Right lobe of liver (tissue), 6 donors: ENCODE results near the gene PRDM16. TPM values are rescaled to one million over a fixed set of nuclear protein-coding genes. Genes with fewer than 3 reads are reported as not detected.

Experiments
- ATAC-seq, 4 donors: fragments of 200-7000 bp; cut with Tn5 transposase; one replicate each; pipeline ENCODE4 v1.9.1; 2020; ENCODE audit warnings: mild to moderate bottlenecking in 4 of 4, moderate library complexity in 4 of 4
- DNase-seq, 3 donors: peaks; one replicate each; pipeline ENCODE4 v3.0.0-alpha.2; 2020
- H3K27ac ChIP-seq, 3 donors: fragments of 200-600 bp; one replicate each; pipeline ENCODE4 v1.8.0; 2022
- H3K27me3 ChIP-seq, 2 donors: fragments of 200-600 bp; one replicate each; pipeline ENCODE4 v1.8.0; 2022
- H3K36me3 ChIP-seq, 4 donors: fragments of 200-600 bp; sonication (generic) in 1 of 4; one replicate each; pipeline versions ENCODE4 v1.5.1 to v1.8.0; 2017 to 2022; ENCODE audit warnings: control low read depth in 1 of 4
- H3K4me1 ChIP-seq, 4 donors: fragments of 200-600 bp; sonication (generic) in 1 of 4; one replicate each; pipeline versions ENCODE4 v1.5.1 to v1.8.0; 2017 to 2022; ENCODE audit warnings: control low read depth in 1 of 4
- H3K4me3 ChIP-seq, 3 donors: fragments of 200-600 bp; one replicate each; pipeline ENCODE4 v1.8.0; 2022
- H3K9me3 ChIP-seq, 4 donors: fragments of 200-600 bp; sonication (generic) in 1 of 4; one replicate each; pipeline versions ENCODE4 v1.5.1 to v1.8.0; 2017 to 2022; ENCODE audit warnings: control low read depth in 1 of 4
- POLR2A ChIP-seq: fragments of 450-650 bp; IDR thresholded peaks from one replicate; pipeline ENCODE4 v1.6.1; 2017; ENCODE audit warnings: antibody characterized with exemption, mild to moderate bottlenecking
- WGBS: methylation state at CpG from one replicate; pipeline ENCODE4 v1.1.6; 2018; ENCODE audit warnings: low coverage, low lambda C conversion rate; ENCODE audit not compliant: insufficient coverage; ENCODE audit errors: missing lambda C conversion rate; 5-methylcytosine and 5-hydroxymethylcytosine counted together
- intact Hi-C, 2 donors: fragments of 100-400 bp; cut with DNase I; formaldehyde crosslinking; loops; one replicate each; pipeline versions ENCODE4 v1.11.2 to v1.14.1; 2022
- total RNA-seq, 6 experiments: library from RNA; depleted of rRNA in 2 of 6; stranded (reverse); fragments of >200 nt in 2 of 6; fragmentation: NEBNext Ultra II Directional in 3 of 6; extraction: Animal tissue kit (Norgen Biotek cat#: 25700) in 3 of 6; gene quantifications; one replicate each; pipeline versions ENCODE4 v1.1.0 to v1.2.4, GENCODE V29; 2016 to 2023
- TF ChIP-seq, protein P1 (sequence below), 4 donors: fragments of 200-600 bp in 3 of 4; fragments of 450-650 bp in 1 of 4; IDR thresholded peaks; one replicate each; pipeline versions ENCODE4 v1.5.1 to v1.8.0; 2016 to 2022; ENCODE audit warnings: antibody characterized with exemption in 4 of 4, mild to moderate bottlenecking in 2 of 4
- donor health status: DM: no; HTN: yes; CAD: no.
- donor health status: DM: no; HTN: no; CAD: no.
- donor health status: DM: no; HTN: no; CAD: no.
- donor health status: DM: no; HTN: yes; CAD: no.
- donor health status: DM: no; HTN: yes; CAD: no.

Gene PRDM16
- total RNA-seq, 6 experiments from 2014 or later: 0.06 to 0.75 (median 0.28) TPM

DNA sequence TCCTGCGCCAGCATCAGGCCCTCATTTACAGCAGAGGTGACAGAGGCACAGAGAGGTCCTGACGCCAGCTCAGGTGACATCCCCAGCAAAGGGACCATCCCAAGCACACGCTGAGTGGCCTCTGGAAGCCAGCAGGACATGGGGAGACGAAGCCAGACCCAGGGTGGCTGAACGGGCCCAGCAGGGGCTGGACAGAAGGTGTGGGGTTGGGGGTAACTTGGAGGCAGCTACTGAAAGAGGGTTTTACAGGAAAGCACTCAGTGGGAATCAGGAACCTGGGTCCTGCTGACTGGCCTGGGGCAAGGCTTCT is 383.8 kb downstream of the PRDM16 start:
- WGBS: 8% methylated on average over 3 of the region's 5 CpGs
- no peak for TF ChIP-seq POLR2A
- TF ChIP-seq, protein P1, sequence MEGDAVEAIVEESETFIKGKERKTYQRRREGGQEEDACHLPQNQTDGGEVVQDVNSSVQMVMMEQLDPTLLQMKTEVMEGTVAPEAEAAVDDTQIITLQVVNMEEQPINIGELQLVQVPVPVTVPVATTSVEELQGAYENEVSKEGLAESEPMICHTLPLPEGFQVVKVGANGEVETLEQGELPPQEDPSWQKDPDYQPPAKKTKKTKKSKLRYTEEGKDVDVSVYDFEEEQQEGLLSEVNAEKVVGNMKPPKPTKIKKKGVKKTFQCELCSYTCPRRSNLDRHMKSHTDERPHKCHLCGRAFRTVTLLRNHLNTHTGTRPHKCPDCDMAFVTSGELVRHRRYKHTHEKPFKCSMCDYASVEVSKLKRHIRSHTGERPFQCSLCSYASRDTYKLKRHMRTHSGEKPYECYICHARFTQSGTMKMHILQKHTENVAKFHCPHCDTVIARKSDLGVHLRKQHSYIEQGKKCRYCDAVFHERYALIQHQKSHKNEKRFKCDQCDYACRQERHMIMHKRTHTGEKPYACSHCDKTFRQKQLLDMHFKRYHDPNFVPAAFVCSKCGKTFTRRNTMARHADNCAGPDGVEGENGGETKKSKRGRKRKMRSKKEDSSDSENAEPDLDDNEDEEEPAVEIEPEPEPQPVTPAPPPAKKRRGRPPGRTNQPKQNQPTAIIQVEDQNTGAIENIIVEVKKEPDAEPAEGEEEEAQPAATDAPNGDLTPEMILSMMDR (IDR thresholded peaks at IDR 0.05): no peak
- peaks cover 0 to 10% (median 3%) of the 10 kb centered on the region in 4 donors for H3K4me1 ChIP-seq
- ATAC-seq (no peak), DNase-seq (peak in 1 of 3 donors; percentile 19)
- H3K9me3 ChIP-seq: no peaks in the 10 kb centered on the region
- H3K4me3 ChIP-seq: no peak overlapping the region
- no peaks in the 10 kb centered on the region for H3K36me3 ChIP-seq
- H3K27ac ChIP-seq: no peak overlapping the region
- intact Hi-C loops: loop anchor here in 1 of 2 donors (5.0 kb wide), 1 partner anchor 34 kb away; no protein-coding TSS in a partner anchor
- no peaks in the 10 kb centered on the region for H3K27me3 ChIP-seq

DNA sequence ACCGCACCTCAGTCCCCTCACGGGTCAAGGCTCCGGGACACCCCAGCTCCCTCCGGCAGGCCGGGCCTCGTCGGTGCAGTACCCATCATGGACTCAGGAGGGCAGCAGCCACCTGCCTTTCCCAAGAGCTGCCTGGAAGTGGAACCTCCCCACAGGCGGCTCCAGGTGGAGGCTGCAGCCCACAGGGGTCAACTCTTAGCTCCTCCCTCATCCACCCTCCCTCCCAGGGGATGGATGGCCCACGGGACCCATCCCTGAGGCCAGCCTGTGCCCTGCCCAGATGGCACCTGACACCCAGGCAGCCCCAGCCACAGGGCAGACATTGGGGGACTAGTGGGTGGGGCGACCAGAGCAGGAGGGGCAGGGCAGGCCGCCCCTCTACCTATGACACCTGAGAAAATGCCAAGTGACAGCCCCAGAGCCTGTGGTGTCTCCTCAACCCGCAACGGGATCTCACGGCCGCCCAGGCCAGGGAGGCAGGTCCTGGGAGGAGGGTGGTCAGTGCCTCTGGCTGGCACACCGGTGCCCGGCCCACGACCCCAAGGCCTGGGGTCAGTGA is 384.3 kb downstream of the PRDM16 start:
- peak; percentile 83 to 86 (median 85) for ATAC-seq
- H3K27me3 ChIP-seq: no peaks in the 10 kb centered on the region
- H3K4me3 ChIP-seq: no peak overlapping the region
- peak; percentile 76 to 83 (median 76) for DNase-seq
- TF ChIP-seq, protein P1 (IDR thresholded peaks at IDR 0.05): peak; percentile 93 to 98 (median 96)
- TF ChIP-seq POLR2A: no peak
- peaks cover 0 to 10% (median 3%) of the 10 kb centered on the region in 4 donors for H3K4me1 ChIP-seq
- intact Hi-C loops: loop anchor here in 1 of 2 donors (5.0 kb wide), 1 partner anchor 34 kb away; no protein-coding TSS in a partner anchor
- 0% methylated on average over 2 of the region's 18 CpGs for WGBS
- no peaks in the 10 kb centered on the region for H3K9me3 ChIP-seq
- no peak overlapping the region for H3K27ac ChIP-seq
- no peaks in the 10 kb centered on the region for H3K36me3 ChIP-seq

DNA sequence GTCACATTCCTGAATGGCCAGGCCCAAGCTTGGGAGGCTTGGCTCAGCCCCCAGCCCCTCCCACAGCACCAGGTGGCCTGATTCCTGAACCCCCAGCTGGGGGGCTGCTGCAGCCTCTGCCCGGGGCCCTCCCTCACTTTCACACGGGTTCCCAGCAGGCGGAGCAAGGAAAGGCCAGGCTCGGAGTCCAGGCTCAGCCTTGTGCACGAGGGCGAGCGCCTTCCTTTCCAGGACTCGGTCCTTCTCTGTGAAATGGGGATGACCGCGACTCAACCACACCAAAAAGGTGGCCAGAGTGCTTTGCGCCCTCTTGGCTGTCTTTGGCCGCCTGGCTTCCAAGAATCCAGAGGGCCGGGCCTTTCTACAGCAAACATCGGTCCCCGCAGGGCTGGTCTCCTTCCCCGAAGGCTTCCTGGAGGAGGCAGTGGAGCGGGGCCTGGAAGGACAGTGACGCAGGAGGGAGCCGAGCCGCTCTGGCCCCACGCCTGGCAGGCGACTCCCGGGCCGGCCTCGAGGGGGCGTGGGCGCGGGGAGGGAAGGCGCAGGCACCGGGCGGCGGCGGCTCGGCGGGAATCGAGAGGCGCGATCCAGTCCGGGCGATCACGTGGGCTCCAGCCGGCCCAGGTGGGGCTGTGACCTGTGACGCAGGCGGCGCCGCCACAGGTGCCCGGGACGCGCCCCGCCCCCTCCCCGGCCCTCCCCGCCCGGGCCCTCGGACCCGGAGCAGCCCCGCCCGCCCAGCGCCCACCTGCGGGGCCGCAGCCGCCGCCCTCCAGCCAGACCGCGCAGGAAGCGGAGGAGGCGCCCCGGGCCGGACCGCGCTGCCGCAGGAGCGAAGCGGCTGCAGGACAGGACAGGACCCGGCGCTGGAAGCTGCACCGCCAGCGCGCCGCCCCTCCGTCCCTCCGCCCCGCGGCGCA is 385.1 kb downstream of the PRDM16 start, which contains the start of gene ARHGEF16:
Gene ARHGEF16, plus strand, starts transcription at position 775 of the 920 bp plus-strand sequence. CDS start 8,420 bp downstream, outside the sequence.
- H3K4me3 ChIP-seq: peak within 1 kb of the TSS; percentile 64 to 67 (median 66)
- TF ChIP-seq POLR2A: no peak
- TF ChIP-seq, protein P1 (IDR thresholded peaks at IDR 0.05): peak; percentile 49 to 54 (median 54)
- peak within 1 kb of the TSS; percentile 22 to 53 (median 47) for H3K27ac ChIP-seq
- intact Hi-C loops: loop anchor here in 1 of 2 donors (5.0 kb wide), 1 partner anchor 33 kb away; no protein-coding TSS in a partner anchor
- H3K36me3 ChIP-seq: no peaks in the 10 kb centered on the region
- no peaks in the 10 kb centered on the region for H3K9me3 ChIP-seq
- peaks cover 0 to 10% (median 3%) of the 10 kb centered on the region in 4 donors for H3K4me1 ChIP-seq
- H3K27me3 ChIP-seq: no peaks in the 10 kb centered on the region
- WGBS: 6% methylated on average over 6 of the region's 84 CpGs
- DNase-seq (peak; percentile 88 to 91 (median 90)), ATAC-seq (peak; percentile 80 to 84 (median 82))

DNA sequence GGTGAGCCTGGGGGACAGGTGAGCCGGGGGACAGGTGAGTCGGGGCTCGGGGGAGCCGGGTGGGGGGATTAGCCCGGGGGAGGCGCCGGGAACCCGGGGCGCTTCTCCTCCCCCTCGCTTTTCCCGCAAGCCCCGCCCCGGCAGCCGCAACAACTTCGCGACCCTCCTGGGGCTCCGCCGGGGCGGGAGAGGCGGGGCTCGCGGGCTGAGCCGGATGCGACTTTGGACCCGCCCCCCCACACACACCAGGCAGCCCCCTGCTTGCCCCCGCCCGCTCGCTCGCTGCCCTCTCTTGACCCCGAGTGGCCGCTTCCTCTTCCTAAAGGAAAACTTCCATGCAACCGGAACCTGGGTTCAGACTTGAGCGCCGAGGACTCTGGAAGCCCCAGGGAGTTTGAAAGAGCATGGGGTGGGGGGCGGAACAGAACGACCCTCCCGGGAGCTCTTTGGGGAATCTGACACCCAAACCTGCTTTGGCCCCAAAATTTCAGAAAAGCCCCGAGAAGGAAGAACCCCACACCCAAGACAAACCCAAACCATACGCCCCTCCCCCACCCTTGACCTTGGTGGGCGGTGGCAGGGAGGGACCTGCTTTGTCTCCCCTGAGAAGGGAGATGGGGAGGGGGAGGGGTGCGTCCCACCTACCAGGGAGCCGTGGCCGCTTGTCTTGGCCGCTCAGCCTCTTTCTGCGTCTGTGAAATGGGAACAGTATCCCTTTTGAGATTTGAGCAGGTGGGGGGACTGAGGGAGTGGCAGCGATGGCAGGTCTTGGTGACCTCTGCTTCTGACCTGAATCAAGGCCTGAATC is 386.0 kb downstream of the PRDM16 start:
- H3K4me3 ChIP-seq: peak overlapping the region; percentile 64 to 67 (median 66)
- H3K27me3 ChIP-seq: no peaks in the 10 kb centered on the region
- TF ChIP-seq POLR2A: no peak
- TF ChIP-seq, protein P1 (IDR thresholded peaks at IDR 0.05): no peak
- 0% methylated on average over 8 of the region's 46 CpGs for WGBS
- H3K36me3 ChIP-seq: no peaks in the 10 kb centered on the region
- peaks cover 0 to 13% (median 3%) of the 10 kb centered on the region in 4 donors for H3K4me1 ChIP-seq
- no peaks in the 10 kb centered on the region for H3K9me3 ChIP-seq
- H3K27ac ChIP-seq: peak overlapping the region; percentile 22 to 47 (median 36)
- ATAC-seq (peak; percentile 39 to 51 (median 43)), DNase-seq (peak; percentile 66 to 76 (median 74))
- intact Hi-C loops: loop anchor here in 1 of 2 donors (5.0 kb wide), 1 partner anchor 32 kb away; no protein-coding TSS in a partner anchor
